Midbrain (tissue), 1 donor: Measurements from ENCODE around the gene AK8.

Experiments used
- DNase-seq: peaks from one replicate; lab custom pipeline; 2025; lab: John Stamatoyannopoulos, UW

Gene AK8

DNA sequence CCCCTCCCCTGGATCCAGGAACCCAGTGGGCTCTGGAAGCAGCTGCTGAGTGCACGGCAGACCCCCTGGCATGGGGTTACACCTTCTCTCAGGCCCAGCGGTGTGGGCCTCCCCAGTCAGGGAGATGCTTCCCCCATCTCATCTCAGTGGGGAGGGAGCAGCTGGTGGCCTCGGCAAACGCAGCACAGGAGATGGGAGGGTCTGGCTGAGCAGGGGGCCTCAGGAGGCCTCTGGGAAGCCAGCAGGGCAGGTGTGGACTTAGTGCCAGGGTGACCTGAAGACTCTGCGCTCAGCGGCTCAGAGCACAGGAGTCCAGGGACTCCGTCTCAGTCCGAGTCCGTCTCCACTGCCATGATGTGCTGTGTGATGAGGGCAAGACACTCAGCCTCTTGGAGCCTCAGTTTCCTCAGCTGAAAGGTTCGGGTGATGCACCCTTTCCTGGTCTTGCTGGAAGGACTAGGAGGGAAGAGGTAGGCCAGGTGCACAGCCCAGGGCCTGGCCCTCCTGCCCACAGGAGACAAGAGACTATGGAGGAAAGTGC is 107.2 kb downstream of the AK8 start:
- no peak for DNase-seq

DNA sequence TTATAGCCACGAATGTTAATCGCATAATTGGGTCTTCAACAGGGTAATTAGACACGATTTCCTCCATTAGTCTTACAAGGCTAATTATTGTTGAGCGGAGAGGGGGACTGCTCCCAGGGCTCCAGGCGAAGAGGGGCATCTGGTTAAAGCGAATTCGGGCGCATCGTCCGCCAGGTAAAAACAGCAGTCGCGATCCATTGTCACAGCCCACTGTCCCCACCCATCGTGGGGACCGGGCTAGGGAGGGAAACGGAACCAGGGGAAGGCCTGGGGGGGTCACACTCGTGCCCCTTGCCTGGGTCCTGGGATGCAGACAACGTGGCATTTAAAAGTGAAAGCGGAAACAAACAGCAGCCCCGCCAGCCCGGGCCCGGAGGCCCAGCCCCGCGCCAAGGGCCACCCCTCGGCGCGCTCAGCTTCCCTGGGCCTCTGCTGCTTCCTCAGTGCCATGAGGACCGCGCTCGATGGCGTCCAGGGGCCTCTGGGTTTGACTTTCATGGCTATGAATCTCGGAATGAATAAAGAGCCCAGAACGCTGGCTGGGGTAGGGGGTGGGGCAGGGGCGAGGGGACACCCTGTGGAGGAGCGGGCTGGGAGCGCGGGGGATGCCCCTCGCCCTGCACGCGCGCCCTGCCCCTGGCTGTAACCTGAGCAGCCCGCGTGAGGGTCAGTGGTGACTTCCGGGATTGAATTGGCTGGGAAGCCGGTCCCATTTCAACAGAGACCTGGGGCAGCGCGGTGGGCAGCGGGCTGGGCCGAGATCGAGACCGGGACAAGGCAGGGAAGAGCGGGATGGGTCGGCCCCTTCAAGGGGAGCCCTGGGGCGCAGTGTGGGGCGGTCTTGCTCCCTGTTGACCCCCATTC is 107.9 kb downstream of the AK8 start:
- peak; percentile 16 for DNase-seq

DNA sequence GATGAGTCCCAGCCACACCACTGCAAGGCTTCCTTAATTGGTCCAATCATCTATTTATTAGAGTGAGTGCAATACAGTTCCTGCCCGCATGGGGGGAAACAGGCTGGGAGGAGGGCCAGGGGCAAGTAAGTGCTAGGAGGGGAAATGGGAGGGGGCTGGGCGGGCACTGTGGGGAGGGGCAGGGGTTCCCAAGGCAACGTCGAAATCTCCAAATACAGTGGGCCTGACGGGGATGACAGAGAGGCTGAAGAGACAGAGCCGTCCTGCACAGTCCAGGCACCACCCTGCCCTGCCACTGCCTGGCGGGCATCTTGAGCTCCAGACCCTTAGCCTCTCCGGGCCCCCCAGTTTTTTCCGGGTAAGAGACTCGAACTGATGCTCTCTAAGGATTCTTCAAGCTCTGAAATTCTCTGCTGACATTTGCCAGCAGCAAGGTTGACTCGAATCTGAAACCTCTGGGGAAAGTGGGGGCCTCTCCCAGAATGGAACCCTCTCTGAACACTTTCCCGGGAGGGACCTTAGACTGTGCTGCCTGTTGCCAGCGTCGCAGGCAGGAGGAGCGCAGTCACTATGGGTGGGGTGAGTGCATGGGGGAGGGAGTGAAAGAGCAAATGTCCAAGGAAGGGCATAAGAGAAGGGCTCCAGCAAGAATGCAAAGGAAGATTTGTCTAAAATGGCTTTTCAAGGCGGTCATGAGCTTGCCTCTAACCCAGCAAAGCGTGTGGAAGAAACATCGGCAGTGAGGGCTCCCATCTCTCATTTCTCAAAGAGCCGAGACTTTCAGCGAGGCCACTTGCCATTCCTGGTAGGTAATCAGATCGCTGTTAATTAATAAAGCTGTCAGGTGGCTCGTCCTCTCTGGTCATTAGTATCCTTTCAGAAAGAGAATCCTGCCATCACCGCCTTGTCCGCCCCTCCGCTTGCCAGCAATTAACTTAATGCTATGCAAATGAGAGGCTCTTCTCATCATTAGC is 108.9 kb downstream of the AK8 start:
- peak; percentile 2 for DNase-seq

DNA sequence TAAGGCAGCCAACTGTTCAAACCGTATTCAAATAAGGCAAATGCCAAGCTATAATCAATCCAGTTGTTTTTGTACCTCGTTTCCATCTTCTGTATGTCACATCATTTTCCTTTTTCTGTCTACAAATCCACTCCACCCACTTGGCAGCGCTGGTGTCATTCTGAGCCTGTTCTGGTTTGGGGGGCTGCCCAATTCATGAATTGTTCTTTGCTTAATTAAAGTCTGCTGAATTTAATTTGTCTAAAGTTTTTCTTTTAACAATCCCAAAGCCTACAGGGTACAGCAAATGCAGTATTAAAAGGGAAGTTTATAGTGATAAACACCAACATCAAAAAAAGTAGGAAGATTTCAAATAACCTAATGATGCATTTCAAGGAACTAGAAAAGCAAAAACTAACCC is 114.5 kb downstream of the AK8 start:
- DNase-seq = no peak

DNA sequence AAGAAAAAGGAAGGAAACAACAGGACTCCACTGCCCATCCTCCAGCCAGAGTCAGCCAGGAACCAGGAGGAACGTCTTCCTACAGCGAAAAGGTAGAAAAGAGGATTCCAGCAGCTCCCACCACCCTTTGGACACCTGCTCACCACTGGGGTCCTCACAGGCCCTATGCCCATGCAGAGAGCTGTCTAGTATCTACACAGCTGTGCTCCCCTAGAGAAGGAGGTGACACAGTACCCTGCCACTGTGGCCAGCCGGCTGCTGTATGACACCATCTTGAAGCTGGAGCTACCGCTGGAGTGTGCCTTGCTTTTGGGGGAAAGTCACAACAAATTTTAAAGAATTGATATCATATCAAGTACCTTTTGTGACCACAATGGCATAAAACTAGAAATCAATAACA is 115.2 kb downstream of the AK8 start:
- DNase-seq = no peak

DNA sequence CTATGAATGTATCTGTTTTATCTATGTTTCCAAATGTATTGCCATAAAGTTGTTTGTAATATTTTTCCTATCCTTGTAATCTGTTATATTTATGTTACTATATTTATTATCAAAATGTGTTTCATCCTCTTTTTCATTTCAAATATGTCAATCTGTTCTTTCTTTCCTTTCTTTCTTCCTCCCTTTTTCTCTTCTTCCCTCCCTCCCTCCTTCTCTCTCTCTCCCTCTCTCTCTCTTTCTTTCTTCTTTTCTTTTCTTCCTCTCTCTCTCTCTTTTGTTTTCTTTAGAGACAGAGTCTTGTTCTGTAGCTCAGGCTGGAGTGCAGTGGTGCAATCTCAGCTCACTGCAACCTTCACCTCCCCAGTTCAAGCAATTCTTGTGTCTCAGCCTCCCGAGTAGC is 116.5 kb downstream of the AK8 start:
- no peak for DNase-seq

DNA sequence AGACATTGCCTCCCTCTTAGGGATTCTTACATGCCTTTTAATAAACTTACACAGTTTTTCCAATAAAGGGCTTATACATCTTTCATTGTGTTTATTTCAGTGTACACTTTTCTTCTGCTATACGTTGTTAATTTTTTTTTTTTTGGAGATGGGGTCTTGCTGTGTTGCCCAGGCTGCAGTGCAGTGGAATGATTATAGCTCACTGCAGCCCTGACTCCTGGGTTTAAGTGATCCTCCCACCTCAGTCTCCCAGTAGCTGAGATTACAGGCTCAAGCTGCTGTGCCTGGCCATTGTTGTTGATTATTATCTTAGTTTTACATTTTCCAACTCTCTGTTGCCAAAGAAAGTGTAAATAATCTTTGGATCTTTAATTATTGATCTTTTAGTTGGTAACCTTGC is 118.0 kb downstream of the AK8 start:
- DNase-seq = no peak

DNA sequence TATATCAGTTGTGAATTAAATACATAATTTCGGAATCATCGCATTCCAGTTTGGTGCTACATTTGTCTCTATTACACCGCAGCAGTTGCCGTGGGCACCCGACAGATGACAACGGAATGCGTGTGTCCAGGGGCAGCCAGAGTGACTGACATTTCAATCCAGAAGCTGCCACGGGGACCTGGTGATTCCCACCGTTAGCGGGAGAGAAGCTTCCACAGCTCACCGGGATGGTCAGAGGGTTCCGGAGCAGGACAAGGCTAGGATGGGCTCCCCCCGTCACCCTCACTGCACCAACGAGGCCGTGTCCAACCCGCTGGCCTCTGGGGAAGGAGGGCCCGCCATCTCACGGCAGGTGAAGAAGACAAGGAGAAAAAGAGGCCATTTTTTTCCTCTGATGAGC is 121.1 kb downstream of the AK8 start:
- DNase-seq = no peak

DNA sequence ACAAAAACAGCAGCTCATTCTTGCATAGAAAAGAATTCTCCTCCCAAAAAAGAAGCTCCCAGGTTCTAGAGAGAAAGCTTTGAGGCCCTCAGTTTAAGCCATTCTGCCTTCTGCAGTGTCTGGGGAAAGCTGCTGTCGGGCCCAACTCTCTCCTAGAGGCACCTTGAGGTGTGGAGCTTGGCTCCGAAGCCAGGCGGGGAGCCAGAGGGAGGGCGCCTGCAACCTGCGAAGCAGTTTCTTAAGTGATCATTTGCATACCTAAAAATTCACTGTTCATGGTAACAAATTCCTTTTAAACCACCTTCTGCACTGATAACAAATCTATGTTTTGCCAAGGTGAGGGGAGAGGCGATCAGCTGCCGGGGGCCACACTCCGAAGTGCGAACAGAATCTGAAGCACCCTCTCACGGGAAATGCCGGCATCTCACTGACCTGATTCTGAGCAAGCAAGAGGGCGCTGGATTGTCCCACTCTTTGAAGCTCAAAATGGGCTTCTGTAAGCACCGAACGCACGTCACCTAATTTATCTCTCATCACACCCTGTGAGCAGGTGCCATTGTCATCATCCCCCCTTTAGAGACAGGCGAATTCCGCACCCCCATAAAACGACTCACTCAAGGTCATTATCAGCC is 121.8 kb downstream of the AK8 start:
- no peak for DNase-seq

DNA sequence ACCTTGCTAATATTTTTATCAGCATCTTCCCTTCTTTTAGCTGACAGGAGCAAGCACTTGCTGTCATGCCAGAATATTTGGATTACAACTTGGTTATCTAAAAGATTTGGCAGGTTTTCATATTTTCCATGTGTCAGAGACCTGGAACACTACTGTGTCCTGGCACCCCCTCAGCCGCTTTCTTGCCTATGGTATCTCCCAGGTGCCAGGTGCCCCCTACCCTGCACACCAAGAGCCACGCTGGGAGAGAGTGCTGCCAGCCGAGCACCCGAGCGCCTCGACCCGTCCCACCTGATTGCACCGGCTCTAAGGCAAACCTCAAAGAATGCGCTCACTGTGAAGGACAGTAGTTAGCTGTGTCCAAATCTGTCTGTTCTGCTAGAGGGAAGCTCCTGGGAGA is 123.0 kb downstream of the AK8 start:
- DNase-seq = no peak

DNA sequence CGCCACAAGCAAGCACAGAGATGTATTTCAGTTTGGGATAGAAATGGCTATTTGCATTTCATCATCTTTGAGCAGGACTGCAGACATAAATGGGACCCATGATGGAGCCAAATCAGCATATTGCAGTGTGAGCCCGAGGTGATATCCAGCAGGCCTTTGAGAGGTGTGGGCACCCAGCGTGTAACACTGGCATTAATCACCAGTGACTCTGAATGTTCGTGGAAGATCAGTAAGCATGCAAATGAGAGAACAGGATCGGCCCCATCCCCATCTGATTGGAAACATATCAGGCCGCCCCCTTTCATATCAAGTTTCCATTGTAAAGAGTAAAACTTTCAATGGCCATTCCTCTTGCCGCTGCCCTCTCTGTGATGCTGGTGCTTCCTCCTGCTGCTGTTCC is 123.8 kb downstream of the AK8 start:
- DNase-seq = no peak

DNA sequence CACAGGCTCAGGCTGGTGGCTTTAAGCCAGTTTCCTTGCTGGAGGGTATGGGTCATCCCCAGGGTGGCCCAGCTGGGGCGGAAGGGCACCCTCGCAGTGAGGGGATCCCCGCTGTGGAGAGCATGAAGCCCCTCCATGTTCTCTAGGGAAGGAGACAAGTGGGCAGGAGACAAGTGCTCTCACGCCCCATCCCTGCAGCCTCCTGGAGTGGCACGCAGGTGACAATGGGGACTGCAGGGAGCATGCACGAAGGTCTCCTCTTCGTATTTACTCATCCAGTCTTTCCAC is 124.5 kb downstream of the AK8 start:
- DNase-seq = no peak

DNA sequence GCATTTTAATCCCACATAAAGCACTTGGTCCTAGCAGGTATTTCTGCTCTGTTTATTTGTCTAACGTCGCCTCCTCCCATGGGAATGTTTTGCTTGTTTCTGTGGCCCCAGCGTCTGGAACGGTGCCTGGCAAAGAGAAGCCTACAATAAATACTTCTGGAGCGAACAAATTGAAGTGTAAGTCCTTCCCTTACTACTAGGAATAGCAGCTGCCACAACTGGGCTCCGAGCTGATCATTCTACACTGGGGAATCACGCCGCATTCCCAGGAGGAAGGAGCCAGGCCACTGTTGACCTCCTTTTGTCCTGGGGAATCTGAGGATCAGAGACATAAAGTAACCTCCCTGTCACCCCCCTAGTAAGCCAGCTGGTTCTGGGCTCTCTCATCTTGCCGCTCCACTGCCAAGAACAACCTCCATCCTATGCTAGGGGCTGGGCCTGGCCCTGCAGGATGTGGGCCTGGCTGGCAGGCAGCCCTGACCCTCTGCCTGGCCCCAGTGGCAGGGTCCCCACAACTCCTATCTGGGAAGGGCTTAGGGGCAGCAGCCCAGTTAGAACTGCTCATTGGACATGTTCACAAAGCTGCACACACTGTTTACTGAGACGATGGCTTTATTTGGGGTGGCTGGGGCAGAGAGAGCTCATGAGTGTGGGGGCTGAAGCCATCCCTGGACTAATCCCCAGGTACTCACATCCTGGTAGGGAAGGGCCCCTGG is 125.0 kb downstream of the AK8 start:
- no peak for DNase-seq

DNA sequence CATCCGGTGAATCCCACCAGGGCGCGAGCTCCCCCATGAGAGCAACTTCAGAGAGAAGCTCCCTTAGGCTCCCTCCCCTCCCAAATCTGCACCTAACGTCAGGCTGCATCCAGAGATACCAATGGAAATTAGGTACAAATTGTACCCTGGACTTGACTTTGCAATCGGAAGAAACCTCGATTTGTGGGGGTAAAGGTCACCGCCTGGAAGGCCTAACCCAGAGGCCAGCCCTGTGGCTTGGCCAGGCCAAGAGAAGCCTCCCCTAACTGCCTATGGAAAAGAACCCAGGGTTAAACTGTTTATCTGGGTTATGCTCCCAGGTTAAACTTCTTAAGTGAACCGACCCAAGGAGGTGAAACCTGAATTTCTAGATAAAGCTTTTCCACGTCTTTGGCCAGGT is 127.4 kb downstream of the AK8 start:
- no peak for DNase-seq

DNA sequence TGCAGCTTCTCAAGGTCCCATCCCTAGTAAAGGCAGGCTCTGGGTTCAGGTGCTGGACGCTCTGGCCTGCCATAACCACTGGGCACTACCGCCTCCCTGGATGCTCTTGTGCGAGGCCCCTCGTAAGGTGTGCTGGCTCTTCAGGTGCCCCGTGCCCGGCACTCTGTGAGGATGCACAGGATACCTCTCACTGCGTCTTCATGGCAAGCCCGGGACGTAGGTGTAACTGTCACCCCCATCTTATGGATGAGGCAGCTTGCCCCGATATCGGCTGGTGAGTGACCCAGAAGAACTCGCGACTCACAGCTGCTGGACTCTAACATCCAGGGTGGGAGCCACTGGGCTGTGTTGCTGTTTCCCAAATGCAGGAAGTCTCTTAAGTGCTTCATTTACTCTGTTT is 128.8 kb downstream of the AK8 start:
- no peak for DNase-seq

DNA sequence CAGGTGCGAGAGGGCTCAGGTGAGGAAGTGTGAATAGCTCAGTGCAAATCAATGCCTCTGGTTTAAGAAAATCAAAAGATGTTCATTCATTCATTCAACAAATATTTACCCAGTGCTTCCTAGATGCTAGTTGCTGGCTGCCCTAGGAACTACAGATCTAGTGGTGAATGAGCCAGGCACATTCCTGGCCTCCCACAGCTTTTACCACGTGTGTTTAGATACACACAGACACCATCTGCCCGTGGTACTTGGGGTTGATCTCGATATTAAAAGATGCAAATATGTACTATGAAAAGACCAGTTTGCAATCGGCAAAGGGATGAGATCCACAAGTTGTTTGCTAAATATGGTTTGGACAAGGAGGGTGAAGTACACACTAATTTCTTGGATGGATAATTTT is 129.6 kb downstream of the AK8 start:
- DNase-seq = no peak

DNA sequence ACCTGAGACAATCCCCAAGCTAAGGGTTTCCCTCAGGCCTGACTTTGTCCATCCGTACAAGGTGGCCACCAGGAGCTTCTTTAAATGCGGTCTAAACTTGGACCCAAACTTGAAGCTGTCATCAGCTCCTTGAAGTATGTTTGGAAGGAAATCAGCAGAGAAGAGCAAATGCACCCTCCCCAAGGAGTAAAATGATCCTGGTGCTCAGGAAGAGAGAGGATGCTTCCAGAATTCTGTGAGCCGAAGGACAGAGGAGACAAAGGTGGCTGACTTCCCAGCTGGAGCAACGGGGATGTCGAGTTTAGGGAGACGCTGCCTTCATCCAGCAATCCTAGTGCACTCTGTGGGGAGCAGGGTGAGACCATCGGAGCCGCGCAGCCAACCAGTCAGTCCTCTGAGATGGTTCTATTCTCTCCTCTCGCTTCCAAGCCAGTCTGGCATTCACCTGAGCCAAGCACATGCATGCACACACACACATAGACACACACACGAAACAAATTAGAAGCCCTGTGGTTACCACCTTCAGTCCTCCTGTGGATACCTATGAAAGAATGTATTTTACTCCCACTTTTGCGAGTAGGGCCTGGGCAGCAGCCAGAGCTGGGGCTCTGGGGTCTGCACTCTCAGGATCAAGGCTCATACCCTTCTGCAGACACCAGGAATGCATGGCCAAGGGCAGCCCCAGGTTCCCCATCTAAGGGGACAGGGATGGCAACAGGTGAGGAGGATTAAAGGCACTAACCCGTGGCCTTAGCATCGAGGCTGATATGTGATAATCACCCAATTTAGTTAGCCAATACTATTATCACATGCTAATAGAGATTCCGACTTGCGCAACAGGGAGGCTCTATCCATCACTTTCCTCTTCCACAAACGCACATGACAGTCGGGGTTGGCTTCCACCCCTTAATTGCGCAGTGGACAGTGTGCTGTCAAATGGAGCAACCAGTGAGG is 132.1 kb downstream of the AK8 start:
- DNase-seq = no peak

DNA sequence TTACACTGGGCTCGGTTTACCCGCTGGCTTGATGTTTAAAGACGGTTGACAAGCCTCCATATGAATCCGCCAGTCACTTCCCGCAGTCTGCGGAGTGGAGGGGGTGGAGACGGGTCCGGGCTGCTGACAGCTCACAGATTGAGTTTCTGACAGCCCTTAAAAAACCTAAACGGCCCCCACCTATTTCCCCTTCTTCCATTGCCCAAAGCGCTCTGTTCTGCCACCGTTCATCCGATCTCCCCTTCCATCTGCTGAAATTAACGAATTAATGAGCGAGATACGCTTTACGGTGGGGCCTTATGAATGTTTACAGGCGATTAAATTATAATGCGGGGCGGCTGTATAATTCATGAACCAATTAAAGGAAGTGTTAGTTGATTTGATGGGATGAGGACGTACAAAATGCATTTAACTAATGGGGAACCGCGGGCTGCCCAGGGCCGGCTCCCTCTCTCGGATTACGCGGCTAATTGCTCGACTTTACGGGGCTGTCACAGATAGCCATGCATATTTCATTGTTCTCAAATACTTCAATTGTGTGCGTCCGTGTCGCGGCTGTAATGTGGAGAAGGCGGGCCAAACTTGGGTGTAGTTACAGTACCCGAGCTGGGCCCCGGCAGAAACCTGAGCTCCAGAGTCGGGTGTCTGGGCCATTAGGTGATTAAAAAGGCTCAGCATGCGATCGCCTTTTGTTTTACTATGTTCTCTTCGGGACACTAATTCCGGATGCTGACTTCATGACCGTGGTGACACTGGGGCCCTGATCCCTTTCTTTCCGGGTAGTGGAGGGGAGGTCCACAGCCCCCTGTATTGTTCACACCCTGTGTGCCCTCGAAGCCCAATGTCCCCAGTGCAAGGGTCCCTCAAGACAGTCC is 133.0 kb downstream of the AK8 start:
- no peak for DNase-seq

DNA sequence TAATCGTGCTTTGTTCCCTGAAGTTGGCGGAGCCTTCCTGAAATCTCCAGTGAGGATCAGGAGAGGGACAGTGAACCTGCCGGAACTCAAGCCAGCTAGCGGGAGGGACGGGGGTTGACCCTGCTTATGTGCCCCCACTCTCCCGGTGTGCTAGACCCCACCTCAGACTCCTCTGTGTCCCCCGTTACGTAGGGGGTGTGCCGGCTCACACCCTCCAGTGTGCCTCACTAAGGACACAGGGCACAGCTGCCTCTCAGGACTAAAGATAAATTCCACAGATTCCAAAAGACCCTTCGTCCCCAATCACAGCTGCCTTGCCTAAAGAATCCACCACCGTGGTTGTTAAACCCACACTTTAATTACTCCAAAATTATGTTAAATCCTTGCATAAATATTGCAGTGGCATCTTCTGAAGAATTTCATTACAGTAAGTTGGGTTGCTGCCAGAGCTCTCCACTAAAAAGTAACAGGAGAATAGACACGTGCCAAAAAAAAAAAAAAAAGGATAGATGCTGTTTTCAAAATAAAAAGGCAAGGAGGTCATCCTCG is 134.1 kb downstream of the AK8 start:
- DNase-seq = no peak
